B cell (primary cell): ENCODE results near the gene TUBB4A. TPM values are rescaled to one million over a fixed set of nuclear protein-coding genes. Genes with fewer than 3 reads are reported as not detected.

Experiments used
- ATAC-seq: fragments of 200-7000 bp; cut with Tn5 transposase; one replicate; pipeline ENCODE4 v1.10.0; 2021; ENCODE audit warnings: low read depth, mild to moderate bottlenecking, moderate number of reproducible peaks, moderate library complexity
- CTCF ChIA-PET: fragments of 350-600 bp; sonication (Branson Sonifier 250); formaldehyde crosslinking; loops from one replicate; lab custom pipeline; 2021; ENCODE audit warnings: antibody characterized with exemption, inconsistent platforms; lab: Charles Lee
- POLR2A ChIA-PET: fragments of 350-600 bp; sonication (Branson Sonifier 250); formaldehyde crosslinking; loops from one replicate; lab custom pipeline; 2021; ENCODE audit warnings: antibody characterized with exemption; lab: Charles Lee
- DNase-seq: peaks from one replicate; pipeline ENCODE4 v3.0.0; 2013
- H2AFZ ChIP-seq: 2 replicates; pipeline ENCODE4 v1.6.1; 2012; ENCODE audit warnings: mild to moderate bottlenecking, low read depth, low read length; ENCODE audit not compliant: insufficient read depth, poor library complexity, severe bottlenecking
- H3K27ac ChIP-seq, 2 donors: 1 replicate in 1 of 2; 2 replicates in 1 of 2; pipeline ENCODE4 v1.5.1; 2012 to 2013; ENCODE audit warnings: low read length in 2 of 2, mild to moderate bottlenecking in 2 of 2, moderate library complexity in 1 of 2
- H3K27me3 ChIP-seq, 4 experiments: fragments of 200-600 bp in 1 of 4; sonication (generic) in 1 of 4; replicated peaks in 1 of 4; 1 replicate in 2 of 4; 2 replicates in 2 of 4; pipeline versions ENCODE4 v1.6.1 to v1.7.0; 2013 to 2016; ENCODE audit warnings: low read length in 3 of 4, mild to moderate bottlenecking in 2 of 4, mixed read lengths in 1 of 4, moderate library complexity in 1 of 4; ENCODE audit not compliant: insufficient read depth in 4 of 4, control insufficient read depth in 3 of 4; ENCODE audit errors: control extremely low read depth in 1 of 4
- H3K36me3 ChIP-seq, 2 experiments: replicated peaks in 1 of 2; 1 replicate in 1 of 2; 2 replicates in 1 of 2; pipeline versions ENCODE4 v1.6.1 to v1.7.1; 2013; ENCODE audit warnings: low read length in 1 of 2; ENCODE audit not compliant: insufficient read depth in 2 of 2, control insufficient read depth in 1 of 2; ENCODE audit errors: control extremely low read depth in 1 of 2, extremely low read depth in 1 of 2
- H3K4me1 ChIP-seq, 2 donors: fragments of 200-600 bp in 1 of 2; sonication (generic) in 1 of 2; 1 replicate in 1 of 2; 2 replicates in 1 of 2; pipeline versions ENCODE4 v1.5.1 to v1.6.1; 2013 to 2017; ENCODE audit warnings: low read length in 2 of 2; ENCODE audit not compliant: control insufficient read depth in 2 of 2, insufficient read depth in 2 of 2
- H3K4me2 ChIP-seq: replicated peaks from 2 replicates; pipeline ENCODE3; 2012; ENCODE audit warnings: mild to moderate bottlenecking, low read depth, low read length; ENCODE audit not compliant: poor library complexity, severe bottlenecking
- H3K4me3 ChIP-seq, 5 experiments: fragments of 200-600 bp in 1 of 5; sonication (generic) in 1 of 5; 1 replicate in 3 of 5; 2 replicates in 2 of 5; pipeline versions ENCODE4 v1.5.1 to v1.7.0; 2011 to 2016; ENCODE audit warnings: low read length in 4 of 5, mild to moderate bottlenecking in 4 of 5, low read depth in 2 of 5, control low read depth in 1 of 5, moderate library complexity in 1 of 5; ENCODE audit not compliant: insufficient read depth in 1 of 5; ENCODE audit errors: control extremely low read depth in 1 of 5, extremely low read depth in 1 of 5
- H3K79me2 ChIP-seq: fragments of 200-600 bp; sonication (generic); one replicate; pipeline ENCODE4 v1.6.0; 2016; ENCODE audit warnings: low read length; ENCODE audit not compliant: control insufficient read depth, insufficient read depth
- H3K9ac ChIP-seq: fragments of 200-600 bp; sonication (generic); 2 replicates; pipeline ENCODE4 v1.6.1; 2017; ENCODE audit warnings: mild to moderate bottlenecking, low read length, moderate library complexity
- H3K9me3 ChIP-seq, 3 donors: one replicate each; pipeline versions ENCODE4 v1.6.1 to v1.7.1; 2013; ENCODE audit warnings: low read length in 2 of 3; ENCODE audit not compliant: control insufficient read depth in 2 of 3, insufficient read depth in 1 of 3; ENCODE audit errors: control extremely low read depth in 1 of 3
- H4K20me1 ChIP-seq: 2 replicates; pipeline ENCODE4 v1.6.0; 2012; ENCODE audit warnings: mild to moderate bottlenecking, low read length; ENCODE audit not compliant: insufficient read depth, control insufficient read depth, poor library complexity, severe bottlenecking
- H3K27ac Mint-ChIP-seq: one replicate; pipeline ENCODE4 v1.8.0; 2021; ENCODE audit warnings: mixed read lengths
- H3K27me3 Mint-ChIP-seq: one replicate; pipeline ENCODE4 v1.8.0; 2021; ENCODE audit warnings: mixed read lengths
- H3K4me1 Mint-ChIP-seq: one replicate; pipeline ENCODE4 v1.8.0; 2021; ENCODE audit warnings: mixed read lengths
- H3K4me3 Mint-ChIP-seq: one replicate; pipeline ENCODE4 v1.8.0; 2021; ENCODE audit warnings: mixed read lengths
- H3K9me3 Mint-ChIP-seq: one replicate; pipeline ENCODE4 v1.8.0; 2022; ENCODE audit warnings: mixed read lengths; ENCODE audit not compliant: insufficient read depth
- EZH2 ChIP-seq: IDR thresholded peaks from 2 replicates; pipeline ENCODE4 v1.6.1; 2012; ENCODE audit warnings: borderline replicate concordance, low read depth, mild to moderate bottlenecking, moderate library complexity, low read length; ENCODE audit not compliant: insufficient read depth, poor library complexity, severe bottlenecking
- WGBS: methylation state at CpG from one replicate; pipeline ENCODE4 v1.1.5; 2013; ENCODE audit warnings: missing lambda C conversion rate; ENCODE audit not compliant: insufficient coverage; 5-methylcytosine and 5-hydroxymethylcytosine counted together
- intact Hi-C: fragments of 100-400 bp; cut with micrococcal nuclease; formaldehyde crosslinking; loops from one replicate; pipeline ENCODE4 v1.10.0; 2022
- polyA plus RNA-seq: library from polyadenylated mRNA; depleted of rRNA; stranded (reverse); fragments of >200 nt; gene quantifications from 2 replicates; pipeline ENCODE4 v1.2.3, GENCODE V29; 2012
- total RNA-seq, 2 donors: library from RNA; stranded (reverse); fragments of 120-200 nt in 1 of 2; gene quantifications; 1 replicate in 1 of 2; 2 replicates in 1 of 2; pipeline versions ENCODE4 v1.2.3 to v1.2.4, GENCODE V29; 2013 to 2022
- TF ChIP-seq, protein P1 (sequence below): fragments of 200-600 bp; IDR thresholded peaks from one replicate; pipeline ENCODE4 v1.8.0; 2022; ENCODE audit warnings: antibody characterized with exemption, mild to moderate bottlenecking

The TUBB4A gene
- total and polyA plus RNA-seq, 2 donors (not counting 1 experiment from before 2014, with no cell fraction given), result 3.9 to 21.9 TPM

DNA sequence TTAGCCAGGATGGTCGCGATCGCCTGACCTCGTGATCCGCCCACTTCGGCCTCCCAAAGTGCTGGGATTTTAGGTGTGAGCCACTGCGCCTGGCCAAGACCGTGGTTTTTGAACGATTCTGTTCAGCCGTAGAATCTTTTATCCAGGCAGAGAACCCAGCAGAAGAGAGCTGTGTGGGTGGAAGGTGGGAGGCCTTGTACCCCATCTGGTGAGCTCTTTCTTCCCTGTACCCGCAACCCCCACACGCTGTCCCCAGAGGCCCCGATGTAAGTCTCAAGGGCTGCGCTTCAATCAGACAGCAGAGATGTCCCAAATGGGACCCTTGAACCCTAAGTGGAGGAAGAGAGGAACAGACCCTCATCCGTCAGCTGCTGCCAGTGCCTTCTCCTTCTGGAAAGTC is 46.2 kb downstream of the TUBB4A start:
- H3K4me3 ChIP-seq, result no peak overlapping the region
- intact Hi-C loops, result no loop called here
- no peaks in the 10 kb centered on the region for H3K27me3 ChIP-seq
- H3K9ac ChIP-seq, result no peak overlapping the region
- TF ChIP-seq, protein P1, sequence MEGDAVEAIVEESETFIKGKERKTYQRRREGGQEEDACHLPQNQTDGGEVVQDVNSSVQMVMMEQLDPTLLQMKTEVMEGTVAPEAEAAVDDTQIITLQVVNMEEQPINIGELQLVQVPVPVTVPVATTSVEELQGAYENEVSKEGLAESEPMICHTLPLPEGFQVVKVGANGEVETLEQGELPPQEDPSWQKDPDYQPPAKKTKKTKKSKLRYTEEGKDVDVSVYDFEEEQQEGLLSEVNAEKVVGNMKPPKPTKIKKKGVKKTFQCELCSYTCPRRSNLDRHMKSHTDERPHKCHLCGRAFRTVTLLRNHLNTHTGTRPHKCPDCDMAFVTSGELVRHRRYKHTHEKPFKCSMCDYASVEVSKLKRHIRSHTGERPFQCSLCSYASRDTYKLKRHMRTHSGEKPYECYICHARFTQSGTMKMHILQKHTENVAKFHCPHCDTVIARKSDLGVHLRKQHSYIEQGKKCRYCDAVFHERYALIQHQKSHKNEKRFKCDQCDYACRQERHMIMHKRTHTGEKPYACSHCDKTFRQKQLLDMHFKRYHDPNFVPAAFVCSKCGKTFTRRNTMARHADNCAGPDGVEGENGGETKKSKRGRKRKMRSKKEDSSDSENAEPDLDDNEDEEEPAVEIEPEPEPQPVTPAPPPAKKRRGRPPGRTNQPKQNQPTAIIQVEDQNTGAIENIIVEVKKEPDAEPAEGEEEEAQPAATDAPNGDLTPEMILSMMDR, result no peak
- no peak for TF ChIP-seq EZH2
- Mint-ChIP-seq H3K4me3 (no peak overlapping the region), H3K27ac (no peak overlapping the region), H3K4me1 (peaks cover 21% of the 10 kb centered on the region), H3K27me3 (no peaks in the 10 kb centered on the region), H3K9me3 (no peaks in the 10 kb centered on the region)
- no peak overlapping the region for H3K4me2 ChIP-seq
- peaks cover 0 to 23% of the 10 kb centered on the region in 2 donors for H3K4me1 ChIP-seq
- ChIA-PET CTCF (interaction anchor here (1.0 kb wide), 1 partner anchor 49 kb away, joined by 3 read pairs; no protein-coding TSS in a partner anchor), POLR2A (no interaction called here)
- H4K20me1 ChIP-seq, result no peaks in the 10 kb centered on the region
- ATAC-seq (no peak), DNase-seq (no peak)
- no peaks in the 10 kb centered on the region for H3K79me2 ChIP-seq
- peaks cover 0 to 26% (median 9%) of the 10 kb centered on the region in 3 donors for H3K9me3 ChIP-seq
- H3K27ac ChIP-seq, result no peak overlapping the region
- WGBS, result 94% methylated on average over 8 of the region's 15 CpGs
- H2AFZ ChIP-seq, result no peak overlapping the region
- peaks cover 0 to 8% of the 10 kb centered on the region in 2 experiments for H3K36me3 ChIP-seq

DNA sequence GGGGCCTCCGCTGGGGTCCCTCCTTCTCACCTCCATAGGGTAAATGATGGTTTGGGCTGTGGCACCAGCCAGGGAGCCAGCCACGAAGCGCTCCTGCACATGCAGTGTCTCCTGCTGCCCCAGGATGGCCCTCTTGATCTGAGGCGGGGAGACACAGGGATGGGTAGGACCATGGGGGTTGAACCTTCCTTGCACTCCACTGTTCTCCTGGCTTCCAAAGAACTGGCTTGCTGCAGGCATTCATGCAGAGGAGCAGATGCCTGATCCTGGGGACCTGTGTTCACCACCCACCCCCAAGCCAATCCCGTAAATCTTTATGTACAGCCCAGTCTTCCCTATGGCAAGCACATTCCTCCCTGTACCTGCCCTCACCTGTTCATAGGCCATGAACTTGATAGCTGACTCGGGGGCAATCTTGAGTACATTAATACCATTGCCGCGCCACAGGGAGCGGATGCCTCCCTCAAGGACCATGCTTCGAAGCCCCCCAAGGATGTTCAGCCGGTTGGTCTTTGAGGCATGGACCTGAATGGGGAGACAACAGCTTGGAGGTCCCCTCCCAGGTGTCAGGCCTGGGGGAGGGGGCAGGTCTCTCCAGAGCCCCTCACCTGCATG is 48.1 kb downstream of the TUBB4A start:
- Histone ChIP-seq H4K20me1 (no peaks in the 10 kb centered on the region), H3K4me3 (no peak overlapping the region), H3K36me3 (peaks cover 0 to 8% of the 10 kb centered on the region in 2 experiments), H3K27me3 (no peaks in the 10 kb centered on the region), H3K9me3 (peaks cover 0 to 26% (median 9%) of the 10 kb centered on the region in 3 donors), H3K4me1 (peaks cover 0 to 11% of the 10 kb centered on the region in 2 donors), H2AFZ (no peak overlapping the region), H3K79me2 (no peaks in the 10 kb centered on the region), H3K9ac (no peak overlapping the region), H3K27ac (no peak overlapping the region), H3K4me2 (no peak overlapping the region)
- Mint-ChIP-seq H3K27ac (no peak overlapping the region), H3K9me3 (no peaks in the 10 kb centered on the region), H3K4me1 (peaks cover 14% of the 10 kb centered on the region), H3K4me3 (no peak overlapping the region), H3K27me3 (no peaks in the 10 kb centered on the region)
- WGBS, result over 99% methylated on average over 10 of the region's 11 CpGs
- intact Hi-C loops, result no loop called here
- CTCF ChIA-PET, result no interaction called here
- POLR2A ChIA-PET, result no interaction called here
- no peak for DNase-seq
- no peak for ATAC-seq
- TF ChIP-seq EZH2, result no peak
- TF ChIP-seq, protein P1, result no peak
